Adrenal gland (tissue), 5 donors: ENCODE measurements around the gene ADGRG7.
"Not testable (repeated sequence)": the region's sequence is repeated elsewhere in the genome, so short reads cannot be mapped to it uniquely, and the experiment has no call there.

Experiments used
- POLR2A ChIP-seq, 2 donors: fragments of 450-650 bp; IDR thresholded peaks; one replicate each; pipeline ENCODE4 v1.6.1; 2017; ENCODE audit warnings: antibody characterized with exemption in 2 of 2, mild to moderate bottlenecking in 2 of 2, moderate library complexity in 1 of 2
- TF ChIP-seq, protein P1 (sequence below), 6 experiments: fragments of 450-650 bp in 4 of 6; fragments of 200-600 bp in 2 of 6; sonication (generic) in 1 of 6; IDR thresholded peaks; 1 replicate in 5 of 6; 2 replicates in 1 of 6; pipeline versions ENCODE4 v1.5.1 to v1.8.0; 2016 to 2021; ENCODE audit warnings: antibody characterized with exemption in 6 of 6, mild to moderate bottlenecking in 2 of 6, moderate library complexity in 1 of 6
- donor health status: DM: no; HTN: no; CAD: no.

DNA sequence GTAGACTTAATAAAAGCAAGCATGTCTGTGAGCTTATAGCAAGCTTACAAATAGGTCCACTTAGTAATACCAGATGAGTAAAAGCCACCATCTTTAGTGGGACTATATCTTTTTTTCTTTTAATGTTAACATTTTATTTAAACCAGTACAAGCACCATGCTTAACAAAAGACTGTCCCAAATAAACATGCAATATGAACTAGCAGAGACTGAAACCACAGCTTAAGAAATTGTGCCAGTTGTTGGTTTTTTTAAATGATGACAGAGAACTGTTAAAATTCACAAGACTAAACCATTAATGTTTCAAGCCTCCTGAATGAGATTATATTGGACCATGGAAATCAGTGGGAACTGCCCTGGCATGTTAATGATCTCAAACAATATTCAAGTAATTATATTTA, 51.9 kb downstream of the ADGRG7 start:
- TF ChIP-seq, protein P1, sequence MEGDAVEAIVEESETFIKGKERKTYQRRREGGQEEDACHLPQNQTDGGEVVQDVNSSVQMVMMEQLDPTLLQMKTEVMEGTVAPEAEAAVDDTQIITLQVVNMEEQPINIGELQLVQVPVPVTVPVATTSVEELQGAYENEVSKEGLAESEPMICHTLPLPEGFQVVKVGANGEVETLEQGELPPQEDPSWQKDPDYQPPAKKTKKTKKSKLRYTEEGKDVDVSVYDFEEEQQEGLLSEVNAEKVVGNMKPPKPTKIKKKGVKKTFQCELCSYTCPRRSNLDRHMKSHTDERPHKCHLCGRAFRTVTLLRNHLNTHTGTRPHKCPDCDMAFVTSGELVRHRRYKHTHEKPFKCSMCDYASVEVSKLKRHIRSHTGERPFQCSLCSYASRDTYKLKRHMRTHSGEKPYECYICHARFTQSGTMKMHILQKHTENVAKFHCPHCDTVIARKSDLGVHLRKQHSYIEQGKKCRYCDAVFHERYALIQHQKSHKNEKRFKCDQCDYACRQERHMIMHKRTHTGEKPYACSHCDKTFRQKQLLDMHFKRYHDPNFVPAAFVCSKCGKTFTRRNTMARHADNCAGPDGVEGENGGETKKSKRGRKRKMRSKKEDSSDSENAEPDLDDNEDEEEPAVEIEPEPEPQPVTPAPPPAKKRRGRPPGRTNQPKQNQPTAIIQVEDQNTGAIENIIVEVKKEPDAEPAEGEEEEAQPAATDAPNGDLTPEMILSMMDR (IDR thresholded peaks at IDR 0.05), result not testable (repeated sequence)
- not testable (repeated sequence) for TF ChIP-seq POLR2A (IDR thresholded peaks at IDR 0.05)
